ENCODE measurements around the gene LRRC23. TPM values are rescaled to one million over a fixed set of nuclear protein-coding genes. Genes with fewer than 3 reads are reported as not detected.
A peak's percentile ranks its signal among the peaks of the same experiment; 100 is the strongest.

LRRC23 gene
- total and polyA plus RNA-seq, 2 of the 13 experiments (the other 11 are each of a cell fraction or from before 2014, with no cell fraction given), result 6.0 to 7.8 TPM

GRCh38 chr12:6887460-6887859 lies 17.2 kb upstream of the LRRC23 start:
- in situ Hi-C loops (cut with HindIII; ENCODE audit: extremely low pct_ligation_motif_present, low pct_unique_long_range_greater_than_20kb) (no loop called here), intact Hi-C loops (cut with micrococcal nuclease; ENCODE audit: unreplicated experiment) (no loop called here)
- Histone ChIP-seq H3K4me3 (replicated peaks in 1 of 3; ENCODE audit: insufficient read depth in 1 of 3, low read depth in 2 of 3, low read length in 3 of 3) (no peak overlapping the region), H3K36me3 (replicated peaks in 1 of 2; ENCODE audit: control insufficient read depth in 1 of 2, insufficient read depth in 2 of 2, low read length in 2 of 2) (peaks cover 0 to 1% of the 10 kb centered on the region in 2 experiments; a peak in 2 of 5 replicates), H3K27me3 (ENCODE audit: control insufficient read depth in 1 of 2, insufficient read depth in 2 of 2, low read length in 2 of 2) (no peaks in the 10 kb centered on the region; a peak in 1 of 5 replicates), H3K4me2 (ENCODE audit: low read depth, low read length) (no peak overlapping the region; the same call in 1 of the 2 replicates), H2AFZ (ENCODE audit: low read length) (no peak overlapping the region), H3K27ac (ENCODE audit: extremely low read length, insufficient read depth, low read length) (peak overlapping the region; percentile 61), H3K9ac (ENCODE audit: insufficient read depth, low read depth, low read length) (no peak overlapping the region), H4K20me1 (ENCODE audit: insufficient read depth, low read length) (no peaks in the 10 kb centered on the region), H3K79me2 (ENCODE audit: insufficient read depth, low read length) (no peaks in the 10 kb centered on the region), H3K9me3 (ENCODE audit: low read length) (no peaks in the 10 kb centered on the region), H3K4me1 (ENCODE audit: insufficient read depth, low read length) (peaks cover 59% of the 10 kb centered on the region)
- FAIRE-seq (no peak), DNase-seq (ENCODE audit: low spot score) (no peak), ATAC-seq (no peak)
- ChIA-PET POLR2A (interaction anchor here (1.8 to 3.0 kb wide), 2 partner anchors 15 to 56 kb away, joined by 4 to 25 read pairs; partner anchors contain the start of genes C12orf57, RNU7-1 and SPSB2), CTCF (ENCODE audit: low intra/inter-chr PET ratio, low total read pairs) (no interaction called here)
- TF ChIP-seq KDM6A (CRISPR knock-in tag; IDR thresholded peaks at IDR 0.05; ENCODE audit: low read depth) (no peak), HNF4A (CRISPR knock-in tag; IDR thresholded peaks at IDR 0.05) (no peak), ZNF563 (CRISPR knock-in tag; IDR thresholded peaks at IDR 0.05) (no peak), HDAC2 (CRISPR knock-in tag; IDR thresholded peaks at IDR 0.05) (no peak), CEBPB (IDR thresholded peaks at IDR 0.05; ENCODE audit: borderline replicate concordance, low read depth, low read length) (0 out of 2 replicates have a peak, but pooled peaks have one; percentile 18), ZNF740 (CRISPR knock-in tag; IDR thresholded peaks at IDR 0.05) (no peak), KAT2B (IDR thresholded peaks at IDR 0.05; ENCODE audit: borderline replicate concordance, low read depth, low read length) (no peak), ZBTB33 (CRISPR knock-in tag; IDR thresholded peaks at IDR 0.05) (peak; percentile 89), SOX13 (IDR thresholded peaks at IDR 0.05) (no peak), SOX13 (CRISPR knock-in tag; conservative IDR thresholded peaks at IDR 0.05 in 1 of 2, IDR thresholded peaks at IDR 0.05 in 1 of 2) (0 out of 4 replicates have a peak, but pooled peaks of 1 of the 2 experiments have one; percentile 6), SIX4 (CRISPR knock-in tag; IDR thresholded peaks at IDR 0.05) (no peak), ATF5 (CRISPR knock-in tag; IDR thresholded peaks at IDR 0.05; ENCODE audit: low read depth) (no peak), ZNF598 (CRISPR knock-in tag; IDR thresholded peaks at IDR 0.05; ENCODE audit: borderline replicate concordance) (no peak), RFX1 (IDR thresholded peaks at IDR 0.05) (no peak), ZNF839 (CRISPR knock-in tag; IDR thresholded peaks at IDR 0.05; ENCODE audit: borderline replicate concordance) (no peak), TMF1 (CRISPR knock-in tag; IDR thresholded peaks at IDR 0.05; ENCODE audit: low read depth) (no peak), REXO4 (CRISPR knock-in tag; IDR thresholded peaks at IDR 0.05; ENCODE audit: borderline replicate concordance) (no peak), CEBPG (CRISPR knock-in tag; IDR thresholded peaks at IDR 0.05) (0 out of 2 replicates have a peak, but pooled peaks have one; percentile 13), MTF2 (CRISPR knock-in tag; IDR thresholded peaks at IDR 0.05; ENCODE audit: borderline replicate concordance) (no peak), ZNF224 (CRISPR knock-in tag; IDR thresholded peaks at IDR 0.05) (no peak), ZIK1 (CRISPR knock-in tag; IDR thresholded peaks at IDR 0.05; ENCODE audit: borderline replicate concordance, low read depth) (no peak), HNRNPL (IDR thresholded peaks at IDR 0.05; ENCODE audit: low read depth, low read length) (no peak)
- TF ChIP-seq, protein P1, sequence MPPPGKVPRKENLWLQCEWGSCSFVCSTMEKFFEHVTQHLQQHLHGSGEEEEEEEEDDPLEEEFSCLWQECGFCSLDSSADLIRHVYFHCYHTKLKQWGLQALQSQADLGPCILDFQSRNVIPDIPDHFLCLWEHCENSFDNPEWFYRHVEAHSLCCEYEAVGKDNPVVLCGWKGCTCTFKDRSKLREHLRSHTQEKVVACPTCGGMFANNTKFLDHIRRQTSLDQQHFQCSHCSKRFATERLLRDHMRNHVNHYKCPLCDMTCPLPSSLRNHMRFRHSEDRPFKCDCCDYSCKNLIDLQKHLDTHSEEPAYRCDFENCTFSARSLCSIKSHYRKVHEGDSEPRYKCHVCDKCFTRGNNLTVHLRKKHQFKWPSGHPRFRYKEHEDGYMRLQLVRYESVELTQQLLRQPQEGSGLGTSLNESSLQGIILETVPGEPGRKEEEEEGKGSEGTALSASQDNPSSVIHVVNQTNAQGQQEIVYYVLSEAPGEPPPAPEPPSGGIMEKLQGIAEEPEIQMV (CRISPR knock-in tag; IDR thresholded peaks at IDR 0.05; ENCODE audit: low read depth), result no peak
- WGBS (ENCODE audit: low lambda C conversion rate), result 82% methylated on average over 8 of the region's 8 CpGs
- BruUV-seq (replicated peaks), result no TSS peak
